ENCODE data around the gene TAC3. TPM values are rescaled to one million over a fixed set of nuclear protein-coding genes. Genes with fewer than 3 reads are reported as not detected.

TAC3 gene
- total and polyA plus RNA-seq, 2 donors from 2014 or later, result not detected

DNA sequence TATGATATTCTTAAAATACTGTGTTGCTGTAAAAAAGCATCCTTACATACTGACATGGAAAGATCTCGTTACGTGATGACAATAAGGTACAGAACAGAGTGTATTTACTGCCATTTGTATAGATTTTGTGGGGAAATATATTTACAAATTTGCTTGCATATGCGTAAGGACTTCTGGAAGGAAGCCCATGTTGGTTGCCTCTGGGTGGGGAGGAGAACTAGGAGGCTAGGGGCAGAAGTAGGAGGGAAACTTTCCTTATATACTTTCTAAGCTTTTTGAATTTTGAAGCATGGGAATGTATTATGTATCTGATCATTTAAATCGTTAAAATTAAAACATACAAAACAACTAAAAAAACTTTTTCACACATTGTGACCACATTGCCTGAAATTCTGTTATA lies 23.9 kb upstream of the TAC3 start:
- H3K4me1 ChIP-seq (ENCODE audit: control insufficient read depth in 2 of 3, insufficient read depth in 2 of 3, low read depth in 1 of 3, low read length in 3 of 3), result no peaks in the 10 kb centered on the region
- DNase-seq (no peak), FAIRE-seq (no peak)
- no peak overlapping the region for H3K27ac ChIP-seq (ENCODE audit: low read depth in 2 of 2, low read length in 2 of 2)
- TF ChIP-seq, protein P1, sequence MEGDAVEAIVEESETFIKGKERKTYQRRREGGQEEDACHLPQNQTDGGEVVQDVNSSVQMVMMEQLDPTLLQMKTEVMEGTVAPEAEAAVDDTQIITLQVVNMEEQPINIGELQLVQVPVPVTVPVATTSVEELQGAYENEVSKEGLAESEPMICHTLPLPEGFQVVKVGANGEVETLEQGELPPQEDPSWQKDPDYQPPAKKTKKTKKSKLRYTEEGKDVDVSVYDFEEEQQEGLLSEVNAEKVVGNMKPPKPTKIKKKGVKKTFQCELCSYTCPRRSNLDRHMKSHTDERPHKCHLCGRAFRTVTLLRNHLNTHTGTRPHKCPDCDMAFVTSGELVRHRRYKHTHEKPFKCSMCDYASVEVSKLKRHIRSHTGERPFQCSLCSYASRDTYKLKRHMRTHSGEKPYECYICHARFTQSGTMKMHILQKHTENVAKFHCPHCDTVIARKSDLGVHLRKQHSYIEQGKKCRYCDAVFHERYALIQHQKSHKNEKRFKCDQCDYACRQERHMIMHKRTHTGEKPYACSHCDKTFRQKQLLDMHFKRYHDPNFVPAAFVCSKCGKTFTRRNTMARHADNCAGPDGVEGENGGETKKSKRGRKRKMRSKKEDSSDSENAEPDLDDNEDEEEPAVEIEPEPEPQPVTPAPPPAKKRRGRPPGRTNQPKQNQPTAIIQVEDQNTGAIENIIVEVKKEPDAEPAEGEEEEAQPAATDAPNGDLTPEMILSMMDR (IDR thresholded peaks at IDR 0.05; ENCODE audit: borderline replicate concordance, extremely low read depth, insufficient read depth), result no peak
- H3K36me3 ChIP-seq (ENCODE audit: control insufficient read depth in 2 of 3, insufficient read depth in 3 of 3, low read length in 3 of 3), result no peaks in the 10 kb centered on the region
- H3K9me3 ChIP-seq (ENCODE audit: control insufficient read depth in 2 of 3, insufficient read depth in 1 of 3, low read length in 3 of 3), result no peaks in the 10 kb centered on the region
- no peak overlapping the region for H3K4me3 ChIP-seq (ENCODE audit: low read length in 3 of 3)
- no peaks in the 10 kb centered on the region for H3K27me3 ChIP-seq (ENCODE audit: control insufficient read depth, insufficient read depth, low read length)
- intact Hi-C loops (cut with DNase I), result no loop called here
- H3K9ac ChIP-seq (ENCODE audit: low read length in 3 of 3), result no peak overlapping the region

DNA sequence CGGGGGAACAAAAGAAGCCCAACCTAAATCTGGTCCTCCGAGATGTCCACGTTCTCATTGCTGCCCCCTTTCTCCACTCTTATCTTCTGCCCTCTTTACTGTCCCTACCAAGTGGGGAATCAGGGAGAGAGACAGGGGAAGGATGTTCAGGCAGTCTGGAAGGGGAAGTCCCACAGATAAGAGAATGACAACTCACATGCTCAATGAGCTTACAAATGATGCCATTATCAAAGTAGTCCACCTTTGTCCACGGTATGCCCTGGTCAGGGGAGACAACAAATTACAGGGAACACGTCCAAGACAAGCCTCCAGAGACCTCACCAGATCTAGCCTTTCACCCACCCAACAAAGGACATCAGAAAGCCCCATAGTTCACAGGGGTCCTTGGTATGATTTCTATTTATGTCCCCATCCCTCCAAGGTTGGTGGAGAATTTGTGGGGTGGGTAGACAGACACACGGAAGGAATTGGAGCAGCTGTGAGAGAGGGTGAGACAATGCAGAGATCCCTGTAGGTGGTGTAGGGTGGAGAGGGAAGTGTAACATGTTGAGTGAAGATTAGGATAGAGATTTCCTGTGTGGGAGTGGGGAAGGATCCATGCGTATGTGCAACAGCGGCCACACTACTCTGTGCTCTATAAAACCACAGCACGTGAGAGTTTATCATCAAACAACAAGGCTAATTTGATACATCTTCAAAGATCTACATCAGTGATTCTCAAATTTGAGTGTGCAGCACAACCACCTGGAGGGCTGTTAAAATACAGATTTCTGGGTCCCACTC lies 22.9 kb upstream of the TAC3 start:
- FAIRE-seq, result no peak

GRCh38 chr12:57037264-57037663 lies 20.9 kb upstream of the TAC3 start:
- Histone ChIP-seq H3K27ac (ENCODE audit: low read depth in 2 of 2, low read length in 2 of 2) (no peak overlapping the region), H3K4me3 (ENCODE audit: low read length in 3 of 3) (no peak overlapping the region), H3K36me3 (ENCODE audit: control insufficient read depth in 2 of 3, insufficient read depth in 3 of 3, low read length in 3 of 3) (no peaks in the 10 kb centered on the region), H3K4me1 (ENCODE audit: control insufficient read depth in 2 of 3, insufficient read depth in 2 of 3, low read depth in 1 of 3, low read length in 3 of 3) (no peaks in the 10 kb centered on the region), H3K9me3 (ENCODE audit: control insufficient read depth in 2 of 3, insufficient read depth in 1 of 3, low read length in 3 of 3) (no peaks in the 10 kb centered on the region), H3K27me3 (ENCODE audit: control insufficient read depth, insufficient read depth, low read length) (no peaks in the 10 kb centered on the region), H3K9ac (ENCODE audit: low read length in 3 of 3) (no peak overlapping the region)
- intact Hi-C loops (cut with DNase I), result no loop called here
- TF ChIP-seq, protein P1 (IDR thresholded peaks at IDR 0.05; ENCODE audit: borderline replicate concordance, extremely low read depth, insufficient read depth), result no peak
- DNase-seq, result no peak
- FAIRE-seq, result no peak

More for the DNA sequence above, 22.9 kb upstream of the TAC3 start:
- Histone ChIP-seq H3K36me3 (ENCODE audit: control insufficient read depth in 2 of 3, insufficient read depth in 3 of 3, low read length in 3 of 3) (no peaks in the 10 kb centered on the region), H3K27me3 (ENCODE audit: control insufficient read depth, insufficient read depth, low read length) (no peaks in the 10 kb centered on the region), H3K4me1 (ENCODE audit: control insufficient read depth in 2 of 3, insufficient read depth in 2 of 3, low read depth in 1 of 3, low read length in 3 of 3) (no peaks in the 10 kb centered on the region), H3K9ac (ENCODE audit: low read length in 3 of 3) (no peak overlapping the region), H3K4me3 (ENCODE audit: low read length in 3 of 3) (no peak overlapping the region), H3K27ac (ENCODE audit: low read depth in 2 of 2, low read length in 2 of 2) (no peak overlapping the region), H3K9me3 (ENCODE audit: control insufficient read depth in 2 of 3, insufficient read depth in 1 of 3, low read length in 3 of 3) (no peaks in the 10 kb centered on the region)
- DNase-seq, result no peak
- intact Hi-C loops (cut with DNase I), result no loop called here
- TF ChIP-seq, protein P1 (IDR thresholded peaks at IDR 0.05; ENCODE audit: borderline replicate concordance, extremely low read depth, insufficient read depth), result no peak

Data from kidney (tissue), 14 donors.